GM21390 (cell line): ENCODE data around the gene TCF25.
"Not testable (repeated sequence)": the region's sequence is repeated elsewhere in the genome, so short reads cannot be mapped to it uniquely, and the experiment has no call there.

Source experiments
- ATAC-seq: cut with Tn5 transposase; IDR thresholded peaks from one replicate; pipeline ENCODE4 v1.9.1; 2021; ENCODE audit not compliant: unreplicated experiment

The TCF25 gene

GRCh38 chr16:89871895-89872294 is 1.5 kb upstream of the TCF25 start:
- ATAC-seq = no peak

- ATAC-seq = peak; percentile 56
Observed at GRCh38 chr16:89873972-89874689, 739 bp downstream of the TCF25 start.

- not testable (repeated sequence) for ATAC-seq
Observed at GRCh38 chr16:89879123-89879522, 5.7 kb downstream of the TCF25 start.

DNA sequence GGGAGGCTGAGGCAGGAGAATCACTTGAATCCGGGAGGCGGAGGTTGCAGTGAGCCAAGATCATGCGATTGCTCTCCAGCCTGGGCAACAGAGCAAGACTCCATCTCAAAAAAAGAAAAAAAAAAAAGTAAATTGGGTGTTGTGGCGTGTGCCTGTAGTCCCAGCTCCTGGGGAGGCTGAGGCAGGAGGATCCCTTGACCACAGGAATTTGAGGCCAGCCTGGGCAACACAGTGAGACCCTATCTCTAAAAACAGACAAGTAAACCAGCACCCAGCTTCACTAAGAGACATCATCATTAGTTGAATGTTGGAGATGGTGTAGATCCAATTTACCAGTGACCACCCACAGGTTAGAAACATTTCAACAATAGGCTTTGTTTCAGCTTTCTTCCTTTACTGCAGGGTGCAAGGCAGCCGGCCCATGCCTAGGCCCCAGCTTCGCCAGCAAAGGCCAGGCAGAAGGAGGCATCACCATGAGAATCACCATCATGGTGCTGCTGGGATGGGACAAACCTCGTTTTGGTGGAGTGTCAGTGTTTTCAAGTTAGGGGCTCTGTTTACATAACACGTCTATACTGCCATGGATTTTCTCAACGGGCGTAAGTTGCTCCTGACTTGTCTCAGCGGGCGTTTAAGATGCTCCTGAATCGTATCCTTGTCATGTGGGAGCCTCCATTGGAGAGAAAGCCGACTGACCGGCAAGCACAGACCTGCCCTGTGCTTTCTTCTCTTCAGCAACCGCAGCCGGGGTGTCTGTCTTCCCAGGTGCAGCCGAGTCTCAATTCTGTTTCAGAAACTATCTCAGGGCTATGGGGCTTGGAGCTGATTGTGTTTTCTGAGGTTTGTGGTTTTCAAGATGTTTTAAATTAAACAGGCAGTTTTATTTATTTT is 7.3 kb downstream of the TCF25 start:
- ATAC-seq = no peak

GRCh38 chr16:89881368-89881730 is 8.0 kb downstream of the TCF25 start:
- no peak for ATAC-seq

DNA sequence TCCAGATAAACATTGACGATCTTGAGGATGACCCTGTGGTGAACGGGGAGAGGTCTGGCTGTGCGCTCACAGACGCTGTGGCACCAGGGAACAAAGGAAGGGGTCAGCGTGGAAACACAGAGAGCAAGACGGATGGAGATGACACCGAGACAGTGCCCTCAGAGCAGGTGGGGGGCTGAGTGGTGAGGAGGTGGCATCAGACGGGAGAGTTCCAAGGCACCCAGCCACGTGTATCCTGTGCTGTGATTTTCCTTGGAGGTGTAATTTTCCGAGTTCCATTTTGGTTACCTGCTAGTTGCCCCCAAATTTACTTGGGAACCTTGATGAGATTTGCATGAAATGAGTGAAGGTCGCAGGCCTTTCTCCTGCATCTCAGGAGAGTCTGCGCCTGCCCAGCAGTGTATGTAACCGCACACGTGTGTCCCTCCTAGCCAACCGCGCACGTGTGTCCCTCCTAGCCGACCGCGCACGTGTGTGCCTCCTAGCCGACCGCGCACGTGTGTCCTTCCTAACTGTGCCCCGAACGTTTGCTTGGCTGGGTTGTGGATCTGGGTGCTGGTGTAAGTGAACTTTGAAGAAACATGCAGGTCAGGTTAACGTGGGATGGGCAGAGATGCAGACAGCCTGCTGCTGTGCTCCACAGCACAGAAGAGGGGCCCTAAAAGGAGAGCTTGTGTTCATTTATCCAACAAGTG is 10.1 kb downstream of the TCF25 start:
- no peak for ATAC-seq

- no peak for ATAC-seq
Observed at GRCh38 chr16:89884041-89884421, 10.6 kb downstream of the TCF25 start.

GRCh38 chr16:89887243-89887642 is 13.9 kb downstream of the TCF25 start:
- no peak for ATAC-seq

DNA sequence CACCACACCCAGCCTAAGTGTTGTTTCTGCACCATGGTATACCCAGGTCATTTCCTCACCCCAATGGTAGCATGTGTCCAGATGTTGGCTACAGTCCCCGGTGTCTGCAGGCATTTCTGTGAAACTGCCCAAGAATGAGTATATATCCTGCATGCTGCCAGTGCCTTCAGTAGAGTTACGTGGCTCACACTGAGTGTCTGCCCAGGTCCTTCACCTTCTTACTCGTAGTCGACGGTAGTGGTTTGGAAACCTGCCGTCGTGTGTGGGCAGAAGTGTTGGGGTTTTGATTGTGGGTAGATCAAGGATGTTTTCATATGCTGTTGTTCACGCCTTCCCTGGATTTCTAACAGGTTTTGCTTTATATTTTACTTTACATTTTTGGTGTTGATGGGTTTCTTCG is 16.8 kb downstream of the TCF25 start:
- no peak for ATAC-seq

GRCh38 chr16:89890886-89891657 is 17.7 kb downstream of the TCF25 start:
- no peak for ATAC-seq

DNA sequence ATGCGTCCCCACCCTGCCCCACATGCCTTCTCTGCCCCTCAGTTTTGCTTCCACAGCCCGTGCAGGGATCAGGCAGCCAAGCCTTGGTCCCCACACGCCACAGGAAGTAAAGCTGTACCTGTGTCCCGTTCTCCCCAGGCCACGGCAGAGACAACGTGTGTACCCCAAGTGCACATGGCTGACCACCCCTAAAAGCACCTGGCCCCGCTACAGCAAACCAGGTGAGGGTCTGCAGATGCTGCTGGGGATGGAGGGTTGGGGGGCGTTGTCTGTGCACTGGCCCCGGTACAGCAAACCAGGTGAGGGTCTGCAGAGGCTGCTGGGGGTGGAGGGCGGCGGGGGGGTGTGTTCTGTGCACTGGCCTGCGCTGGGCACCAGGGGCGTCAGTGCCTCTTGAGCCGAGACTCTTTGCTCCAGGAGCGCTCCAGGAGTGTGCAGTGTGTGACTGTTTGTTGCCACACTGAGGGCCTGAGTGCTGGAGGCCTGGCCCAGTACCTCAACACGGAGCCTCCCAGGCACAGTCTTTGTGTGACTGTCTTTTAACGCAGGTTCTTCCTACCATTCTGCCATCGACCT is 18.8 kb downstream of the TCF25 start:
- ATAC-seq = no peak

GRCh38 chr16:89892635-89893034 is 19.2 kb downstream of the TCF25 start:
- no peak for ATAC-seq

- ATAC-seq = no peak
Observed at GRCh38 chr16:89893642-89894548, 20.5 kb downstream of the TCF25 start.

DNA sequence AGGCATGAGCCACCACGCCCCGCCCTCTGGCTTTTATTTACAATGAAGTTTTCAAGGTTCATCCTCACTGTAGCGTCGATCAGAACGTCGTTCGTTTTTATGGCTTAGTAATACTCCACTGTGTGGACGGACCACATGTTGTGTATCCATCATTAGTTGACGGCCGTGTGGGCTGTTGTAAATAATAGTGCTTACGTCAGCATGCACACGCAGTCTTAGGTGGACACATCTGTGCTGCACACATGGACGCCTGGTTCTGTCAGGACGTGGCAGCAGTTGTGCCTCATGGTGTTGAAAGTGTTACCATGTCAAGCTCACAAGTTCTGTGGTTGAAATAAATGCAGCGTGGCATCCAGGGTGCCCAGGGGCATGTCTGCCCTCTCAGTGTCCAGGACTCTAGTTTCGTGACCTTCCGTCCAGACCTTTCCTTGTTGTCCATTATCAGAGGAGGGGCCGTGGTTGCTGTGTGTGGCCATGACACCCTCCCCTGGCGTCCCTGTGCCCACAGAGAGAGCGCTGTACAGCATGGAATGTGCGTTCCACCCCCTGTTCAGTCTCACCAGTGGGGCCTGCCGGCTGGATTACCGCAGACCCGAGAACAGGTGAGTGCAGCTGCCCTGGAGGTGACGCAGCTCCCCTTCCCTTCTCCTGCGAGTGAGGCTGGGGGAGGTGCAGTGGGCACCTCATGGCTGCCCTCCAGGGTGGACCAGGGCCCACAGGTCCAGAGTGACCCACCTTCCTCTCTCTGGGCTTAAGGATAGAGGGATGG is 22.3 kb downstream of the TCF25 start:
- ATAC-seq = no peak

GRCh38 chr16:89897204-89897603 is 23.8 kb downstream of the TCF25 start:
- no peak for ATAC-seq

DNA sequence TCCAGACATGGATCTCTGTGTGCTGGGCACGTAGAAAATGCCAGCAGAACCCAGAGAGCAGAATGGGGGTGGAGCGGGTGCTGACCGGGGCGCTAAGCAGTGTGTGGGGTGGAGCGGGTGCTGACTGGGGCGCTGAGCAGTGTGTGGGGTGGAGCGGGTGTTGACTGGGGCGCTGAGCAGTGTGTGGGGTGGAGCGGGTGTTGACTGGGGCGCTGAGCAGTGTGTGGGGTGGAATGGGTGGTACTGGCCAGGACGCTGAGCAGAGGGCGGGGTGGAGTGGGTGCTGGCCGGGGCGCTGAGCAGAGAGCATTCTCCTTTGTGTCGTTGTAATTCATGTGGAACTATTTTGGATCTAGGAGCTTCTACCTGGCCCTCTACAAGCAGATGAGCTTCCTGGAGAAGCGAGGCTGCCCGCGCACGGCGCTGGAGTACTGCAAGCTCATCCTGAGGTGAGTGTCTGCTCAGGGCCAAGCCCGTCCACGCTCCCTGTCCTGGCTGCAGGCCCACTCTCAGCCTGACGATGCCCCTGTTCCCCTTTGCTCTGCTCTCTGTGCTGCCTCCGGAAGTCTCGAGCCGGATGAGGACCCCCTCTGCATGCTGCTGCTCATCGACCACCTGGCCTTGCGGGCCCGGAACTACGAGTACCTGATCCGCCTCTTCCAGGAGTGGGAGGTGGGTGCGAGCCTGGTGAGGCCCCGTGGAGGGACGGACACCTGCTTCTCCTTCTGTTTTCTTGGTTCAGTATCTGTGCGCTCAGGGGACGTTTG is 25.0 kb downstream of the TCF25 start:
- no peak for ATAC-seq

GRCh38 chr16:89899879-89900481 is 26.6 kb downstream of the TCF25 start:
- no peak for ATAC-seq

GRCh38 chr16:89900885-89901284 is 27.5 kb downstream of the TCF25 start:
- ATAC-seq = no peak
